T-helper 2 cell (primary cell): ENCODE measurements around the gene ZNF300.
A peak's percentile ranks its signal among the peaks of the same experiment; 100 is the strongest.
"Not testable (repeated sequence)": the region's sequence is repeated elsewhere in the genome, so short reads cannot be mapped to it uniquely, and the experiment has no call there.

Experiments used
- DNase-seq, 5 experiments: peaks; one replicate each; pipeline versions ENCODE4 v3.0.0 to v3.0.0-alpha.2; 2012 to 2022
- total RNA-seq, 2 donors: gene quantifications; one replicate each; lab custom pipeline; 2026; lab: John Stamatoyannopoulos, UW

Gene ZNF300
- total RNA-seq = 1.2 to 4.6 reads per million in 2 donors

DNA sequence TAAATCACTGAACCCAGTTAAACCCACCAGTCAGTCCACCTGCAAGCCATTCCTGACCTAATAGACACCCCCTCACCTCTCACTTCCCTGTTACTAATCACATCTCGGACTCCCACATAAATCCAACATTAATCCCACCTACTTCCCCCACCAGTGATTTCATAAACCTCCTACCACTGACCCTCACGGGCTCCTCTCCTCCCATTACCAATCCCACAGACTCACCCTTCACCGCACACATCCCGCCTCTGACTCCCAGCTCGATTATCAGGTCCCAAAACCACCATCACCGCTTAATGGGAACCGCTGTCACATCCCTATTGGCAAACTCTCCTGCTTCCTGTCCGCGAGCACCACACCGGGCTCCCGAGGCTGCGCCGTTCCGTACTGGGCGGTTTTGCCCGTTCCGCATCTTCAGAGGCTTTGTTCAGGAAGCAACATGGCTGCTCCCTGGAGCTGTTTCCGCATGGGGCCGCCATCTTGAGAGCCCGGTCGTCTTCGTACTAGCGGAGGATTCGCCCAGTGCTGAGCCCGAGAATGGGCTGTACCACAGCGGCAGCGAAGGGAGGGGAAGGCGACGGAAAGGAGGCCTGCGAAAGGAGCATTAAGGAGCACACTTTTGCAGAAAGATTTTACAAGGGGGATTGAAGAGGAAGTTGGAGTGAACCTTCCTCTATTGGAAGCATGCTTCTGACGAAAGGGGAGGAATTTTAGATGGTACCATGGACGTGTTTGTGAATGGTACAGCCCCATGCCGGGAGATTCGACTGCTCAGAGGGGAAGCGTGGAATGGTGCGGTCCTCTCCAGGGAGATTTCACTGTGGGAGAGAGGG lies at the start of gene ZNF300:
TSS of gene ZNF300 (minus strand) at position 502 of the 833 bp plus-strand sequence. CDS start 1,825 bp downstream, outside the sequence.
- peak in 4 of 5 experiments; percentile 7 to 40 (median 30) for DNase-seq

DNA sequence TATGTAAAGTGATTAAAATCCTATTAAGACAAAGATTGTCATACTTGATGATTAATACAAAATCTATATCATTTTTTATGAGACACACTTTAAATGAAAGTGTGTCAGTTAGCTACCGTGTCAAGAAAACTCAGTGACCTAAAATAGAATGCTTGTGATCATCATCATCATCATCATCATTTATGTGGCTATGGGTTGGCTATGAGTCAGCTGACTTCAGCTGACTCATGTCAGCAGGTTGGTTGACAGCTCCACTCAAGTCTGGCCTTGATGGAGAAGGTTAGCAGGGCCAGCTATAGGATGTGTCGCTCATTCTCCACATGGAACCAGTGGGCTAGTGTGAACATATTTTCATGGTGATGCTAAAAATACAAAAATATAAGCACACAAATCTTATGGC lies 43.8 kb upstream of the ZNF300 start:
- no peak for DNase-seq

DNA sequence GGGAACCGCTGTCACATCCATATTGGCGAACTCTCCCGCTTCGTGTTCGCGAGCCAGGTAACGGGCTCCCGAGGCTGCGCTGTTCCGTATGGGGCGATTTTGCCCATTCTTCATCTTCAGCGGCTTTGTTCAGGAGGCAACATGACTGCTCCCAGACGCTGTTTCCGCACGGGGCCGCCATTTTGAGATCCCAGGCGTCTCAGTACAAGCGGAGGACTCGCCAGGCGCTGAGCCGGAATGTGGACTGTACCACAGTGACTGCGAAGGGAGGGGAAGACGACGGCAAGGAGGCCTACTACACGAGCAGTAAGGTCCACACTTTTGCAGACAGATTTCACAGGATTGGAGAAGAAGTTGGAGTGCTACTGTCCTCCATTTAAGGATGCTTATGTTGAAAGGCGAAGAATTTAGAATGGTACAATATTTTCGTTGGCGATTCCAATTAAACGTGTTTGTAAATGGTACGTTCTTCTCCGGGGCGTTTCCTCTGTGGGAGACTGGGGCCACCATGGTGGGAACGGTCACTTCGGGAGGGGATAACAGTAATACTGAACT lies 41.6 kb upstream of the ZNF300 start:
- no peak for DNase-seq

DNA sequence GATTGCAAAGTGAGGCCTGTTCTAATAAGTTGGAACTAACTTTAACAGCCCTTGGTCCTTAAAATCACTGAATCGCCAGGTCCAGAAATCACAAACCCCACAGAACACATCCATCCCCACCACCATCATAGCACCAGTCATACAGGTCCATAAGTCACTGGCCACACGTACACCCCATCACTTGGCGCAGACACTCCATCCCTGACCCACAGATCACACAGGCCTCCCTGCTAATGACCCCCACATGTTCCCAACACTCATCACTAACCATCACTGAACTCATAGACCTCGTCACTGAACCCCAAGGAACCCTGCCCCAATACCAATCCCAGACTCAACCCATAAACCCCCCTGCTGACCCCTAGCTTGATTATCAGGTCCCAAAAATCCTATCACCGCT lies 41.2 kb upstream of the ZNF300 start:
- no peak for DNase-seq

DNA sequence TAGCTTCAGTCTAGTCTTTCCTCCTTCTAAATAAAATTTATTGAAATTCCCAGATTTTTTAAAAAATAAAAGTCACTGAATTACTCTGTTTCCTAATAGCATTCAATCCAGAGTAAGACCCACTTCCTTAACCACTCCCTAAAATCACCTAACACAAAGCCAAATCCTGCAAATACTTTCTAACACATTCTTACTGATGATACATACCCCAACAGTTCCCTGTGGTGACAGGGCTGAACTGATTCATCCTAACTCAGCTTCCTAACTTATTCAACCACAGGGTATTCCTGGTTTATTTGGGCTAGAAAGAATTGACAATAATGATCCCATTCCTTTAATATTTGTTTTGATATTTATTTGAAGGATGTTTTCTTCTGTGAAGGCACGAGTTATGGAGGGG lies 40.7 kb upstream of the ZNF300 start:
- no peak for DNase-seq

DNA sequence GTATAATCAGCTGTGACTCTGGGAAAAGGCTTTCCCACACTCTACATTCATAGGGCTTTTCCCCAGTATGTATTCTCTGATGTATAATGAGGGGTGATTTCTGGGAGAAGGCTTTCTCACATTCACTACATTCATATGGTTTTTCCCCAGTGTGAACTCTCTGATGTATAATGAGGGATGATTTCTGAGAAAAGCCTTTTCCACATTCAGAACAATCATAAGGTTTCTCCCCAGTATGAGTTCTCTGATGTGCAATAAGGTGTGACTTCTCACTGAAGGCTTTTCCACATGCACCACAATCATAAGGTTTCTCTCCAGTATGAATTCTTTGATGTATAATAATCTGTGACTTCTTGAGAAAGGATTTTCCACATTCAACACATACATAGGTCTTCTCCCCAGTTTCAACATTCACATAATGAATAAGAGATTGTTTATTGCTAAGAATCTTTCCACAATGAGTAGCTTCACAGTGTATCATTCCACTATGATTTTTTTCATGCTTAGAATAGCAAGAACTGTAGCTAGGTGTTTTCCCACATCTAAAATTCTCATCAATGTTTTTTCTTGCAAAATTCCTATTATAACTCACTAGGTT lies 26.7 kb upstream of the ZNF300 start:
- DNase-seq = no peak

DNA sequence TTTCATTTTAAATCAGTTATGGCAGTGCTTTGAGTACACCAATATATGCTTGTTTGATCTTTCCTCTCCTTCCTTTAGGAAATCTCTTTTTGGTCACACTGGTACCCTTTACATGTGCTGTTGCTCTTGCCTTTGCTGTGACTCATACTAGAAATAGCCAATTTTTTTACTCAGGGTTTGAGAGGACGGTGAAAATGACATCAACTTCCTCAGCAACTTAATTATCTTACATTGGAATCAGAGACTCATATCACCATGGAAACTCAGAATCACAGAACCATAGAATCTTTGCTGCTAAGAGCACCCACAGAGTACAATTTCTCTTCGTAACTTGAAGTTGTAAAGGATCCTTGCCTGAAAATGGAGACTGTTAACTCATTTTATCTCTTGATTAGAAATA lies 13.8 kb upstream of the ZNF300 start:
- peak in 1 of 5 experiments; percentile 7 for DNase-seq

DNA sequence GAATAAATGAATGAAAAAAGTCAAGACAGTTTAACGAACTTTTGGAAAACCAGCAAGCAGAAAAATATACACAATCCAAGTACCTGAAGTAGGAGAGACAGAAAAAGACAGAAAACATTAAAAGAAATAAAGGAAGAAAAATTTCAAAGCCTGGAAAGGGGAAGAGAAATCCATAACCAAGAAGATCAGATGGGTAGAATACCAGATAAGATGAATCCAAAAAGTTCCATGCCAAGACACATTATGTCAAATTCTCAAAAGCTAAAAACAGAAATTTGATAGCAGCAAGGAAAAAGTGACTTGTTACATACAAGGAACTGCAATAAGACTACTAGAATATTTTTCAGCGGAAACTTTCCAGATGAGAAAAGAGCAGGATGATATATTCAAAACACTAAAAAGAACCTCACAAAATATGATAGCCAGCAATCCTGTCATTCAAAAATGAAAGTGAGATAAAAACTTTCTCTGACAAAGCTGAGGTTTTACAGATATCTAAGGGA lies 7.6 kb upstream of the ZNF300 start:
- no peak for DNase-seq

DNA sequence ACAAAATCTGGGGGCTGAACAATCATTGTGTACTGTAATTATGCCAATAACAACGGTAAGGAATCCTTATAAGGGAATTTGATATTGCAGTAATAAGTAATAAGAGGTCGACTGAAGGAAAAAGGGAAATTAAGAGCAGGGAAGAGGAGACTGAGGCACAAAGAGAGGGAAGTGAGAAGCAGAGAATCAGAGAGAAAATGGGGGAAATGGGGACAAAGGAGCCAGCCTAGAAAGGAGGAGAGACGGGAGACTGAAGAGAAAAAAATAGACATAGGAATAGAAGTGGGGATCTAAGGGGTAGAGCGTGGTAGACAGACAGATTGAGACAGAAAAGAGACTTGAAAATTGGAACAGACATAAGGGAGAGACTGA lies 518 bp upstream of the ZNF300 start:
- no peak for DNase-seq

DNA sequence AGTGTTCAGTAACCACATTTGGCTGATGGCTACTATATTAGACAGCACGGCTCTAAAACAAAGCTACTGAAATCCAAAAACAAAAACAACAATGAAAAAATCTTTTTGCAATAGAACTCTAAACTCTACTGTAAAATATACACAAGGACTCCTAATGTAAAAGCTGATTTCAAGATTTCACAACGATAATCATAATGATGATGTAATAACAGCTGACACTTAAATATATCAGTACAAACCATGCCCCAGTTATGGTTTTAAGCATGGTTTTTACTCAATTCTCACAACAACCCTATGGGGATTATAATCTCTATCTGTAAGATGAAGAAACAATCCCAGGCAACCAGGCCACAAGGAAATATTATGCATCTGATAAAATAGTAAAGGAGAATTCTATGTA lies 3.3 kb downstream of the ZNF300 start:
- DNase-seq = no peak

DNA sequence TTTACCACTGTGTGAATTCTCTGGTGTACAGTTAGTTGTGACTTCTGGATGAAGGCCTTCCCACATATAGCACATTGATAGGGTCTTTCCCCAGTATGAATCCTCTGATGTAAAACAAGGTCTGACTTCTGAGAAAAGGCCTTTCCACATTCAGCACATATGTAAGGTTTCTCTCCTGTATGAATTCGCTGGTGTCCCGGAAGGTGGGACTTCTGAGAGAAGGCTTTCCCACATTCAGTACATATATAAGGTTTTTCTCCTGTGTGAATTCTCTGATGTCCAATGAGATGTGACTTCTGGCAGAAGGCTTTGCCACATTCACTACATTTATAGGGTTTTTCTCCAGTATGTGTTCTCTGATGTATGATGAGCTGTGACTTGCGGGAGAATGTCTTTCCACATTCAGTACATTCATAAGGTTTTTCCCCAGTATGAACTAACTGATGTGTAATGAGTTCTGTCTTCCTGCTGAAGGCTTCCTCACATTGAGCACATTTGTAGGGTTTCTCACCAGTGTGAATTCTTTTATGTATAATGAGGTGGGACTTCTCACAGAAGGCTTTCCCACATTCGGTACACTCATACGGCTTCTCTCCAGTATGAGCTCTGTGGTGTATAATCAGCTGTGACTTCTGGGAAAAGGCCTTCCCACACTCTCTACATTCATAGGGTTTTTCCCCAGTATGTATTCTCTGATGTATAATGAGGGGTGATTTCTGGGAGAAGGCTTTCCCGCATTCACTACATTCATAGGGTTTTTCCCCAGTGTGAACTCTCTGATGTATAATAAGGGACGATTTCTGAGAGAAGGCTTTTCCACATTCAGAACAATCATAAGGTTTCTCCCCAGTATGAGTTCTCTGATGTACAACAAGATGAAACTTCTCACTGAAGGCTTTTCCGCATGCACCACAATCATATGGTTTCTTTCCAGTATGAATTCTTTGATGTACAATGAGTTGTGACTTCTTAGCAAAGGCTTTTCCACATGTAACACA lies 9.1 kb downstream of the ZNF300 start:
- no peak for DNase-seq

DNA sequence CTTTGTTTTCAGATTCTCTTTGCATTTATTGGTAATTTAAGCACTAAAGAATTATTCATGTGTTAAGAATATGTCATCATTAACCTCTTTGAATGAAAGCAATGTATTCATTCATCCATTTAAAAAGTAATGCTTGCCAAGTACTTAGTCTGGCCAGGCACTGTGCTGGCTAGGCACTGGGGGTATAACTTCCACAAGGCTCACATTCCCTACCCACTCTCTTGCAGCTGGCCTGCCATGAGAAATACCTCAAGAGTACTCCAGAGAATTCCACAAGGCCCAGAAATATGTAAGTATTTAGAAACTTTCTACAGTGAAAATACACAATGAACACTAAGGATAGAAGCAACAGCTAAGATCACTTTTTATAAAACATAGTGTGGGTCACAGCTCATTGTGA lies 25.4 kb downstream of the ZNF300 start:
- no peak for DNase-seq

DNA sequence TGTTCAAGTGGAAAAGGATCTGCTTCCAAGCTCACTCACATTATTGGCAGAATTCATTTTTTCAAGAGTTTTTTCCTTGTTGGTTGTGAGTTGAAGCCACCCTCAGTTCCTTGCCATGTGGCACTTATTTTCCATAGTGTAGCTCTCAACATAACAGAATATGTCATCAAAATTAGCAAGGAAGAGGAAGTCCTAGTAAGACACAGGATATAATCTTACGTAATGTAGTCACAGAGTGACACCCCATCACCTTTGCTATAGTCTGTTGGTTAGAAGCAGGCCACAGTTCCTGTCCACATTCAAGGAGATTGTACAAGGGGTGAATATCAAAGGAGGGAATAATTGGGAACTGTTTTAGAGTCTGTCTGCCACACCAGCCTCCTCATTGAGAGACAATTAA lies 42.7 kb downstream of the ZNF300 start:
- no peak for DNase-seq

DNA sequence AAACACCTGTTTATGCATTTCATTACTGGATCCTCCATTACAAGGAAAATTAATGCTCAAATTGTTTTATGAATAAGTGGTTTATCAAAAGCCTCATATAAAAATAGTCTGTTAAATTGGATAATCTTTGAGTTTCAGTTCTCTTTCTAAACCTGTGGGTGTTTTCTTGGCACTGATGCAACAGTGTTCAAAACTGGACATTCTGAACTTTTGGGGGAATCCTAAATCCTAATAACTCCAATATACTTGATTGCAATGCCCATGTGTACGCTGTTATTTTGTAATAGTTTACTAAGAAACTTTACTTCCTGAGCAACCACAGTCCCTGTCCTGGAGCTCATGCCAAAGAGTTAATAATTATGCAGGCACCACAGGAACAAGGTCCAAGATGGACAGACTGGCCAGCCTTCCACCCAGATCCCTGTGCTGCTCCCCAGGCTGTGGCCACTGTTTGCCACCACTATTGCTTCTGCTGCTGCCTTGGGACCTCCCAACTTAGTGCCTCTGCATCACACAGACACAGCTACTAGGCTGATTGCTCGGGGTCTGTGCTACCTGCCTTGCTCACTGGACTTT lies 44.4 kb downstream of the ZNF300 start:
- no peak for DNase-seq

DNA sequence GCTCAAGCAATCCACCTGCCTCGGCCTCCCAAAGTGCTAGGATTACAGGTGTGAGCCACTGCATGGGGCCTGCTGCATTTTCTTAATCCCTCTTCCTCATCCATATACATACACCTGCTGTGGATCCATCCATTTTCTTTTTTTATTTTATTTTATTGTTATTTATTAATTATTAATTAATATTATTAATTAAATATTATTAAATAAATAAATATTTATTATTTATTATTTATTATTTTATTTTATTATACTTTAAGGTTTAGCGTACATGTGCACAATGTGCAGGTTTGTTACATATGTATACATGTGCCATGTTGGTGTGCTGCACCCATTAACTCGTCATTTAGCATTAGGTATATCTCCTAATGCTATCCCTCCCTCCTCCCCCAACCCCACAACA lies 48.1 kb downstream of the ZNF300 start:
- DNase-seq = not testable (repeated sequence)

DNA sequence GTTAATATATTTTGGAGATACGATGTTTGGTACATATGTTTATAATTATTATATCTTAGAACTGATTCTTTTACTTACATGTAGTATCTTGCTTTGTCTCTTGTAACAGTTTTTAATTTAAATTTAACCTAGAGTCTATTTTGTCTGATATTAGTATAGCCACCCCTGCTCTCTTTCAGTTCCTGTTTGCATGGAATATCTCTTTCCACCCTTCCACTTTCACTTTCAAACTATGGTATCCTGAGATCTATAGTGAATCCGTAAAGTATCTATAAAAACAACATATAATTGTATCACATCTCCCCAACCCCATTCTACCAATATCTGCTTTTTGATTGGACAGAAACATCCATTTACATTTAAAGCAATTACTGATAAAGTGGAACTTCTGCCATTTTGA lies 51.2 kb downstream of the ZNF300 start:
- DNase-seq = no peak

DNA sequence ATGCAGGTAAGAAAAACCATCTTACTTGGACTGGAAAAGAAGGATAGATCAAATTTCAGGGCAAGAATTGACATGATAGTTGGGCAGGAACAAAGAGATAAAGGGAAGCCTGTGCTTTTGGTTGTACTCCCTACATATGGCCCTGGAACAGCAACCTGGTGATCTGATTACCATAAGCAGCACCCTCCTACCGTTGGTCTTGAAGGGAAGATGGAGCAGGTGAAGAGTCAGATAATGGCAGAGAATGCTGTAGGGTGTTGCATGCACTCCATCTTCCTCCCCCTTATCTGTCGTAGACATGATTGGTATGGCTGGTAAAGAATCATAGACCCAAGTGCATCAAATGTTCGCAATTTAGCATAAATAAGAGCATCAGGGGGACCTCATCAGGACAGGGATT lies 53.7 kb downstream of the ZNF300 start:
- DNase-seq = no peak

DNA sequence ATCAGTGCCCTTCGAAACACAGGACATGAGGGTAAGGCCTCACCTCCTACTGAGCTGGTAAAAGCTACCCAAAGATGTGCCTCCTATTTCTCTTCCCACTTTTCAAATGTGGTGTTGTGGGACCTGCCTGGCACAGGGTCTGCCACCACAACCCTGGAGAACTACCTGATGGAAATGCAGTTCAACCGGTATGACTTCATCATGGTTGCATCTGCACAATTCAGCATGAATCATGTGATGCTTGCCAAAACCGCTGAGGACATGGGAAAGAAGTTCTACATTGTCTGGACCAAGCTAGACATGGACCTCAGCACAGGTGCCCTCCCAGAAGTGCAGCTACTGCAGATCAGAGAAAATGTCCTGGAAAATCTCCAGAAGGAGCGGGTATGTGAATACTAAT lies 56.5 kb downstream of the ZNF300 start:
- no peak for DNase-seq

DNA sequence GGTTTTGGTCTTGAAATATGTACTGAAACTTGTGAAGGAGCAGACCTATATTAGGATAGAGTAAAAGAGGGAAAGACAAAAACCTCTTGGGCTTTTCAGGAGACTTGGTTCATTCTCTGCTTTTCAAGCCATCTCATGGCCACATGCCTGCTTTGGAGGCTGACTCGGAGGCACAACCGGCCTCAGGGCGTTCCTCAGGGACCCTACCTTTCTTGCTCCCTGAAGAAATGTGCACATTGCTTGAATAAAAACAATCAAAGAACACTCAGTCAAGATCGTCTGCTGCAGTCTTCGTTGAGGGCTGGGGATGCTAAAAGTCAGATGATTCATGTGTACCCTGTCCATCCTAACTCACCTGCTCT lies 57.5 kb downstream of the ZNF300 start:
- DNase-seq = no peak

DNA sequence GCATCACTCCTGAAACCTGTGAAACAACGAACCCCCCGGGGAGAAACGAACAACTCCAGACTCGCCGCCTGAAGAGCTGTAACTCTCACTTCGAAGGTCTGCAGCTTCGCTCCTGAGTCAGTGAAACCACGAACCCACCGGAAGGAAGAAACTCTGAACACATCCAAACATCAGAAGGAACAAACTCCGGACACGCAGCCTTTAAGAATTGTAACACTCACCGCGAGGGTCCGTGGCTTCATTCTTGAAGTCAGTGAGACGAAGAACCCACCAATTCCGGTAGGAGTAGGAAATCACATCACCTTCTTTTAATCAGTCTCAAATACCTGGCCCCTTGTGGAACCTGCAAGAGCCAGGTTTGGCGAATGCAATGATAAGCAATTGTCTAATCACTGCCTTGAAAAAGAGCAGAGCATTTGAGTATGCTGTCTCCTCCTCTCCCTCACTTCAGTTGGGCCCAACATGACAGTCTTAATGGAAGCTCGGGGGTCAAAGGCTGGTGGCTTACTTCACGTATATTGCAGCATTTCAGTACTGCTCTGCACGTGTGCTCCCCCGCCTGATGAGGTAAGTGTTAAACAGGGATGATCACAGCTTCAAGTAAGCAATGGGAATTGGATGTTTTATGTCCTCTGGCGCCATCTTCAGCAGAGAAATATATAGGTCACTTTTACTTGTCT lies 58.0 kb downstream of the ZNF300 start:
- peak in 4 of 5 experiments; percentile 18 to 89 (median 48) for DNase-seq

DNA sequence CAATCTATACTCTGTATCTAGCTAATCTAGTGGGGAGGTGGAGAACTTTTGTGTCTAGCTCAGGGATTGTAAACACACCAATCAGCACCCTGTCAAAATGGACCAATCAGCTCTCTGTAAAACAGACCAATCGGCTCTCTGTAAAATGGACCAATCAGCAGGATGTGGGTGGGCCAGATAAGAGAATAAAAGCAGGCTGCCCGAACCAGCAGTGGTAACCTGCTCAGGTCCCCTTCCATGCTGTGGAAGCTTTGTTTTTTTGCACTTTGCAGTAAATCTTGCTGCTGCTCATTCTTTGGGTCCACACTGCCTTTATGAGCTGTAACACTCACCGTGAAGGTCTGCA lies 58.5 kb downstream of the ZNF300 start, which contains the start of gene IRGM:
TSS of gene IRGM (plus strand) at position 214 of the 346 bp plus-strand sequence. CDS start 1,603 bp downstream, outside the sequence.
- peak in 1 of 5 experiments; percentile 36 for DNase-seq
